H1 (cell line): ENCODE measurements around the gene MEF2C. TPM values are rescaled to one million over a fixed set of nuclear protein-coding genes. Genes with fewer than 3 reads are reported as not detected.

ENCODE experiments used
- CTCF ChIA-PET: fragments of 300-600 bp; sonication (Branson Sonifier 250); formaldehyde crosslinking; loops from one replicate; lab custom pipeline; 2021; ENCODE audit not compliant: partially characterized antibody; lab: Charles Lee
- POLR2A ChIA-PET: fragments of 300-600 bp; sonication (Branson Sonifier 250); formaldehyde crosslinking; loops from one replicate; lab custom pipeline; 2021; ENCODE audit warnings: inconsistent platforms; ENCODE audit not compliant: partially characterized antibody; lab: Charles Lee
- DNase-seq, 2 experiments: peaks; one replicate each; pipeline versions ENCODE4 v3.0.0 to v3.0.0-alpha.2; 2010 to 2022; ENCODE audit warnings: low spot score in 2 of 2, low read depth in 1 of 2, mixed read lengths in 1 of 2
- FAIRE-seq: peaks from 2 replicates; lab custom pipeline; 2011; peaks lifted over from hg19 to GRCh38; lab: Jason Lieb, UNC
- H2AFZ ChIP-seq: 2 replicates; pipeline ENCODE4 v1.8.1; 2012; ENCODE audit warnings: low read length, inconsistent platforms
- H2AK5ac ChIP-seq: 2 replicates; pipeline ENCODE4 v1.6.1; 2013; ENCODE audit warnings: low read depth, low read length
- H2BK120ac ChIP-seq: replicated peaks from 2 replicates; pipeline ENCODE3; 2013; ENCODE audit warnings: low read depth, low read length, inconsistent platforms
- H2BK12ac ChIP-seq: 2 replicates; pipeline ENCODE4 v1.6.1; 2013; ENCODE audit warnings: low read depth, low read length
- H2BK15ac ChIP-seq: 2 replicates; pipeline ENCODE4 v1.6.1; 2013; ENCODE audit warnings: low read length
- H2BK20ac ChIP-seq: 2 replicates; pipeline ENCODE4 v1.6.1; 2013; ENCODE audit warnings: low read length
- H2BK5ac ChIP-seq: 2 replicates; pipeline ENCODE4 v1.6.1; 2013; ENCODE audit warnings: low read depth, low read length
- H3K14ac ChIP-seq: 2 replicates; pipeline ENCODE4 v1.6.1; 2013; ENCODE audit warnings: inconsistent platforms; ENCODE audit not compliant: insufficient read length
- H3K18ac ChIP-seq: 2 replicates; pipeline ENCODE4 v1.6.1; 2013; ENCODE audit warnings: low read length; ENCODE audit errors: extremely low read depth
- H3K23ac ChIP-seq: 2 replicates; pipeline ENCODE4 v1.6.1; 2013; ENCODE audit warnings: inconsistent platforms; ENCODE audit not compliant: insufficient read length
- H3K23me2 ChIP-seq: 2 replicates; pipeline ENCODE4 v1.6.1; 2013; ENCODE audit warnings: low read depth, low read length
- H3K27ac ChIP-seq: 2 replicates; pipeline ENCODE4 v1.6.1; 2011; ENCODE audit warnings: low read depth, low read length, inconsistent platforms
- H3K27me3 ChIP-seq, 4 experiments: replicated peaks in 1 of 4; 1 replicate in 1 of 4; 2 replicates in 3 of 4; pipeline versions ENCODE4 v1.6.1 to v1.8.1; 2011 to 2013; ENCODE audit warnings: low read length in 3 of 4, mild to moderate bottlenecking in 3 of 4, inconsistent platforms in 2 of 4, mixed read lengths in 2 of 4, moderate library complexity in 1 of 4; ENCODE audit not compliant: control insufficient read depth in 3 of 4, insufficient read depth in 3 of 4; ENCODE audit errors: extremely low read depth in 1 of 4
- H3K36me3 ChIP-seq, 4 experiments: 2 replicates each; pipeline versions ENCODE4 v1.6.1 to v1.8.1; 2011 to 2013; ENCODE audit warnings: mild to moderate bottlenecking in 4 of 4, low read length in 3 of 4, moderate library complexity in 2 of 4, control low read depth in 1 of 4, inconsistent platforms in 1 of 4; ENCODE audit not compliant: insufficient read depth in 4 of 4, control insufficient read depth in 2 of 4
- H3K4ac ChIP-seq: replicated peaks from 2 replicates; pipeline ENCODE3; 2013; ENCODE audit warnings: low read length, low read depth, mixed read lengths, inconsistent platforms; ENCODE audit not compliant: insufficient read length
- H3K4me1 ChIP-seq, 4 experiments: replicated peaks in 1 of 4; 1 replicate in 1 of 4; 2 replicates in 3 of 4; pipeline versions ENCODE4 v1.6.1 to v1.8.1; 2011 to 2013; ENCODE audit warnings: low read length in 3 of 4, inconsistent platforms in 2 of 4, mixed read lengths in 1 of 4; ENCODE audit not compliant: insufficient read depth in 4 of 4, control insufficient read depth in 3 of 4
- H3K4me2 ChIP-seq, 2 experiments: 2 replicates each; pipeline versions ENCODE4 v1.6.1 to v1.8.1; 2011 to 2013; ENCODE audit warnings: low read depth in 2 of 2, low read length in 2 of 2, control low read depth in 1 of 2, inconsistent platforms in 1 of 2, mild to moderate bottlenecking in 1 of 2; ENCODE audit not compliant: insufficient read depth in 1 of 2
- H3K4me3 ChIP-seq, 4 experiments: fragments of 200-600, 300-600 bp in 1 of 4; sonication (generic), shearing (Covaris generic), sonication (Bioruptor Twin) in 1 of 4; 2 replicates each; pipeline versions ENCODE4 v1.5.1 to v1.8.1; 2011 to 2016; ENCODE audit warnings: low read length in 4 of 4, low read depth in 3 of 4, control low read depth in 2 of 4, inconsistent platforms in 2 of 4, mild to moderate bottlenecking in 2 of 4, mixed read lengths in 1 of 4, moderate library complexity in 1 of 4; ENCODE audit not compliant: insufficient read depth in 2 of 4; ENCODE audit errors: extremely low read depth in 1 of 4
- H3K56ac ChIP-seq: replicated peaks from 2 replicates; pipeline ENCODE3; 2013; ENCODE audit warnings: low read depth, mild to moderate bottlenecking, mixed read lengths, low read length, inconsistent platforms; ENCODE audit not compliant: insufficient read length
- H3K79me1 ChIP-seq: 2 replicates; pipeline ENCODE4 v1.6.1; 2013; ENCODE audit warnings: low read depth, low read length, control low read depth
- H3K79me2 ChIP-seq, 2 experiments: 2 replicates each; pipeline versions ENCODE4 v1.6.1 to v1.8.1; 2012 to 2013; ENCODE audit warnings: low read length in 2 of 2, mild to moderate bottlenecking in 2 of 2, inconsistent platforms in 1 of 2; ENCODE audit not compliant: insufficient read depth in 2 of 2, control insufficient read depth in 1 of 2
- H3K9ac ChIP-seq, 4 experiments: replicated peaks in 1 of 4; 1 replicate in 1 of 4; 2 replicates in 3 of 4; pipeline versions ENCODE4 v1.6.1 to v1.8.1; 2011 to 2013; ENCODE audit warnings: low read depth in 3 of 4, low read length in 3 of 4, control low read depth in 2 of 4, mild to moderate bottlenecking in 2 of 4, moderate library complexity in 2 of 4, inconsistent platforms in 1 of 4; ENCODE audit errors: extremely low read depth in 1 of 4
- H3K9me3 ChIP-seq, 2 experiments: 2 replicates each; pipeline versions ENCODE4 v1.6.1 to v1.8.1; 2012 to 2013; ENCODE audit warnings: mild to moderate bottlenecking in 2 of 2, moderate library complexity in 2 of 2, control low read depth in 1 of 2, inconsistent platforms in 1 of 2, low read depth in 1 of 2, low read length in 1 of 2, mixed read lengths in 1 of 2; ENCODE audit not compliant: insufficient read depth in 2 of 2
- H4K20me1 ChIP-seq, 2 experiments: replicated peaks in 1 of 2; 2 replicates each; pipeline versions ENCODE3 to v1.8.1; 2011 to 2013; ENCODE audit warnings: inconsistent platforms in 2 of 2, low read length in 2 of 2, mild to moderate bottlenecking in 1 of 2; ENCODE audit not compliant: insufficient read depth in 2 of 2, control insufficient read depth in 1 of 2
- H4K5ac ChIP-seq: 2 replicates; pipeline ENCODE4 v1.6.1; 2013; ENCODE audit warnings: low read length, low read depth, mixed read lengths, inconsistent platforms; ENCODE audit not compliant: insufficient read length
- H4K8ac ChIP-seq: 2 replicates; pipeline ENCODE4 v1.8.0; 2013; ENCODE audit warnings: mild to moderate bottlenecking, moderate library complexity, low read length, inconsistent platforms; ENCODE audit not compliant: insufficient read depth; ENCODE audit errors: extremely low read depth
- H4K91ac ChIP-seq: replicated peaks from 2 replicates; pipeline ENCODE3; 2013; ENCODE audit warnings: low read length, mixed read lengths, inconsistent platforms; ENCODE audit not compliant: insufficient read length
- ASH2L ChIP-seq: fragments of 200-600, 300-600 bp; sonication (generic); IDR thresholded peaks from one replicate; pipeline ENCODE4 v1.7.1; 2017; ENCODE audit warnings: low read length
- GTF2F1 ChIP-seq: IDR thresholded peaks from 2 replicates; pipeline ENCODE4 v1.6.1; 2012; ENCODE audit warnings: low read depth, low read length, improper control_type of control experiment, borderline replicate concordance
- JUN ChIP-seq: IDR thresholded peaks from 2 replicates; pipeline ENCODE4 v1.6.1; 2011; ENCODE audit warnings: low read depth, mild to moderate bottlenecking, improper control_type of control experiment, low read length
- PHF8 ChIP-seq: fragments of 200-600 bp; sonication (generic); conservative IDR thresholded peaks from 2 replicates; pipeline ENCODE4 v1.7.1; 2012; ENCODE audit warnings: low read depth, mild to moderate bottlenecking, inconsistent platforms, low read length, moderate library complexity
- TAF1 ChIP-seq: IDR thresholded peaks from 2 replicates; pipeline ENCODE4 v1.6.1; 2011; ENCODE audit warnings: mild to moderate bottlenecking, low read depth, low read length
- TAF7 ChIP-seq: optimal IDR thresholded peaks from 2 replicates; pipeline ENCODE3; 2011; ENCODE audit warnings: low read depth, mild to moderate bottlenecking, inconsistent platforms, low read length, moderate library complexity, borderline replicate concordance
- WGBS, 2 experiments: shearing (Covaris generic) in 1 of 2; methylation state at CpG; one replicate each; pipeline versions ENCODE4 v1.1.6 to v1.1.7; 2013 to 2015; ENCODE audit warnings: low lambda C conversion rate in 2 of 2, mixed read lengths in 2 of 2, inconsistent platforms in 1 of 2, low coverage in 1 of 2, missing lambda C conversion rate in 1 of 2; ENCODE audit not compliant: insufficient replicate concordance in 2 of 2, insufficient coverage in 1 of 2, insufficient read length in 1 of 2; ENCODE audit errors: extremely low coverage in 1 of 2, missing lambda C conversion rate in 1 of 2; 5-methylcytosine and 5-hydroxymethylcytosine counted together
- polyA plus RNA-seq, 7 experiments: library from polyadenylated mRNA; depleted of rRNA in 3 of 7; stranded (reverse) in 5 of 7; unstranded in 2 of 7; fragments of >200 nt in 5 of 7; fragments of 200-250 nt in 2 of 7; gene quantifications; 1 replicate in 5 of 7; 2 replicates in 1 of 7; 4 replicates in 1 of 7; pipeline versions ENCODE4 v1.2.1 to v1.2.3, GENCODE V29; 2011 to 2013; ENCODE audit warnings: missing spikeins in 2 of 7, mixed read lengths in 2 of 7
- total RNA-seq: library from RNA; stranded (reverse); fragmentation: NEBNext Ultra II Directional; extraction: Animal tissue kit (Norgen Biotek cat#: 25700); gene quantifications from 2 replicates; pipeline ENCODE4 v1.2.1, GENCODE V29; 2021

The MEF2C gene
- total and polyA plus RNA-seq, 2 of the 8 experiments (the other 6 are each of a cell fraction or from before 2014, with no cell fraction given), result 0.59 to 0.99 TPM

DNA sequence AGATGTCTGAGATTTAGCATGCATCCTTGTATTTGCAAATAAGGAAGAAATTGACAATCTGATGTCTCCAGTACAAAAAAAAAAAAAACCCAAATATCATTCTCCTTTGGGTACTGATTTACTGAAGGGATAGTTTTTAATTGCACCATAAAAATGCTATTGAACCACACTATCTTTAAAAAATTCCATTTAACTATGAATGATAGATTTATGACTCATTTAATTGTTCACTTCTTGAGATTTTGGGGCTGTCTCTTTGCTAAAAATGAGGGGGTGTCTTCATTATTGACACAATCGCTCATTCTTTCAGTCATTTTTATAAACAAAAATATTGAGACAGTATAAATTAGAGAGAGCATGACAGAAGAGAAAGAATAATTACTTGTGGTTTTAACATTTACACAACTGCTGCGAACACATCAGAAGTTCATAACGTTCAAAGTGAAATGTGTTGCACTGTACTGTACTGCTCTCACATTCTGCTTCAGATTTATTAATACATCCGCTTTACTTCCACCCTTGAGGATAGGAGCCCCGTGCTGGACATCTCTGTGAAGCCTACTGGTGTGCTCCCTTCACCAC is 142.3 kb downstream of the MEF2C start:
- no peak overlapping the region for H4K8ac ChIP-seq
- H3K27ac ChIP-seq, result no peak overlapping the region; the same call in 1 of the 2 replicates
- no peak overlapping the region for H3K56ac ChIP-seq
- no peak overlapping the region for H3K9ac ChIP-seq
- no peaks in the 10 kb centered on the region for H3K79me1 ChIP-seq
- DNase-seq (no peak), FAIRE-seq (no peak)
- H3K14ac ChIP-seq, result no peak overlapping the region
- no peak overlapping the region for H2AFZ ChIP-seq
- no peaks in the 10 kb centered on the region for H4K20me1 ChIP-seq
- no peak overlapping the region for H3K4me2 ChIP-seq
- H3K23me2 ChIP-seq, result no peaks in the 10 kb centered on the region; the same call in 1 of the 2 replicates
- no peak overlapping the region for H4K5ac ChIP-seq
- H4K91ac ChIP-seq, result no peak overlapping the region
- no peaks in the 10 kb centered on the region for H3K36me3 ChIP-seq
- H3K23ac ChIP-seq, result no peak overlapping the region
- H3K4ac ChIP-seq, result no peak overlapping the region
- no peaks in the 10 kb centered on the region for H3K27me3 ChIP-seq
- TF ChIP-seq TAF7, result no peak
- no peak for TF ChIP-seq TAF1
- TF ChIP-seq PHF8, result no peak
- TF ChIP-seq GTF2F1, result no peak
- no peak for TF ChIP-seq JUN
- no peak for TF ChIP-seq ASH2L
- H2BK12ac ChIP-seq, result no peak overlapping the region
- no peak overlapping the region for H2AK5ac ChIP-seq
- CTCF ChIA-PET, result interaction anchor here (1.0 to 7.4 kb wide), 3 partner anchors 10 to 215 kb away, joined by 3 to 39 read pairs (median 3); no protein-coding TSS in a partner anchor
- H2BK15ac ChIP-seq, result no peak overlapping the region
- H2BK120ac ChIP-seq, result no peak overlapping the region
- no peaks in the 10 kb centered on the region for H3K79me2 ChIP-seq
- H2BK20ac ChIP-seq, result no peak overlapping the region
- no peaks in the 10 kb centered on the region for H3K4me1 ChIP-seq
- no peaks in the 10 kb centered on the region for H3K9me3 ChIP-seq
- no peak overlapping the region for H3K4me3 ChIP-seq
- 92% methylated on average over 5 of the region's 5 CpGs; no CpG with 5 or more reads in 1 of the 2 experiments for WGBS, 2 experiments
- no peak overlapping the region for H2BK5ac ChIP-seq
- H3K18ac ChIP-seq, result no peak overlapping the region
- POLR2A ChIA-PET, result no interaction called here
